HS-27A (cell line): ENCODE data around the gene VSIG10.

ENCODE experiments used
- DNase-seq: peaks from one replicate; pipeline ENCODE4 v3.0.0-alpha.2; 2012; ENCODE audit warnings: low read depth, missing footprints

Gene VSIG10

DNA sequence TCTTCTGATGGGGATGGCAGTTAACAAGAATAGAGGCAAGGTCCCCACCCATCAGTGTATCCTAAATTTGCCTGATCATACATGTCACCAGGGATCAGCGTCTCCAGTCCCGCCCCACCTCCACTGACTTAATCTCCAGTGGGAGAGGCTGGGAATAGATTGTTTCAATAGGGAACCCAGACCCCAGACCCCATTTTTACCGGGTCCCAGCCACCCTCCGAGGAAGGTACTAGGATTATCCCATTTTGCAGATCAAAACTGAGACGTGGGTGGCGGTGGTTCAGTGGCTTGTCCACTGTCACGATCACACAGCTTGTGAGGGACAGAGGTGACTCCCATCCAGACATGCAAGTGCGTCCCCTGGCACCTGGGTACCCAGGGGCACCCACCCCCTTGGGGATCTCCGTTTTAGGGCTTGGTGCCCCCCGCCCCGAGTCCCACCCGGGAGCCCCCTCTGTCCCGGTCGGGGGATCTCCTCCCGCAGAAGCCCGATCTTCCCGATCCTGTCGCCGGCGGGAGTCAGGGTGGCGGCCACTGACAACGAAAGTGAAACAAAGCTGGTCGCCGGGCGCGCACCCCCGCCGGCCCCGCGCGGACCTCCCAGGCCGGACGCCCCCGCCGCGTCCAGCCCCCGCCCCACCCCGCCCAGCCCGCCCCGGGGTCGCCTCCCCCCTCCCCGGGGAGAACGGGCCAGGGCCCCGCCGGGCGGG lies 43.4 kb downstream of the VSIG10 start:
- no peak for DNase-seq

DNA sequence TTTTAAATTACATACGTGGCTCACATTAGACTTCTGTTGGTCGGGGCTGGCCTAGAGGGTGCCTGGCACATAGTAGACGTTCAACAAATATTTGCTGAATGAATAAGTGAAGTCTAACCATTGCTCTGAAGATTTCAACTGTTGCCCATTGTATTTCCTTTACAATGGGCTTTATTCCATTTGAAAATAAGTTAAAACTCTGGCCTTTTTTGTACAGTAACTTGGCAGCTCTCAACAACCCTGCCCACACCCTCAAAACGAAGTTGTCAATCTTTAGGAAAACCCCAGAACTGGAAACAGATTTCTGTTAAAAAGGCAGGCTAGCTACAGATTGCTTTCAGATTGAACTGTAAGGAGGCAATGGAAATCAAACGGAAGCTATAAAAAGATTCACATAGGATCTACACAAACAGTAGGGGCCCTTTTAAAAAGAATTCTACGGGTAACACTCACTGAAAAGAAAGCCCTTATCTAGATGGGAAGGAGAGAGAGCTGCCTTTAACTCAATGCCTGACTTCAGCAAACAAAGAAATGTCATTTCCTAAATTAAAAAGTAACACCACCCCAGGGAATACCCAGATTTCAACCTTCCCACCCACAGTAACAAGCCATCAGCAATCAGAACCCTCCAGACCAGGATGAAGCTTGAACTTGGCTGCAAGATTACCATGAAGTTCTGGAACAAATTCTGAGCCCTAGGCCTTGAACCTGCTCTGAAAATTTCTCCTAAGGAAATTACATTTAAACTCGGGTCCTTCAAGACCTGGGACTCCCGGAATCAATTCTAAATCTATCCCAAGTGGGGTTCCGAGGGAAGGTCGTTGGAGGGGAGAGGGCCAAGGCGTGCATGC lies 44.2 kb downstream of the VSIG10 start:
- no peak for DNase-seq

DNA sequence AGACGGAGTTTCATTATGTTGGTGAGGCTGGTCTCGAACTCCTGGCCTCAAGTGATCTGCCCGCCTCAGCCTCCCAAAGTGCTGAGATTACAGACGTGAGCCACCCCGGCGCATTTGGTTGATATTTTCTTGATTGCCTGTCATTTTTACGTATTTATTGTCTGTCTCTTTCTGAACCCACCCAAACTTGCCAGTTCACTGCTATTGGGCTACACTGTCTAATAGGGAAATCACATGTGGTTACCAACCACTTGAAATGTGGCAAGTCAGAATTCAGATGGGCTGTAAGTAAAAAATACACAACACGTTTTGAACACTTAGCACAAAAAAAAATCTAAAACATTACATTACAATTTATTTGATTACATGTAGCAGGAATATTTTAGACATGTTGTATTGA lies 44.9 kb downstream of the VSIG10 start:
- DNase-seq = no peak

DNA sequence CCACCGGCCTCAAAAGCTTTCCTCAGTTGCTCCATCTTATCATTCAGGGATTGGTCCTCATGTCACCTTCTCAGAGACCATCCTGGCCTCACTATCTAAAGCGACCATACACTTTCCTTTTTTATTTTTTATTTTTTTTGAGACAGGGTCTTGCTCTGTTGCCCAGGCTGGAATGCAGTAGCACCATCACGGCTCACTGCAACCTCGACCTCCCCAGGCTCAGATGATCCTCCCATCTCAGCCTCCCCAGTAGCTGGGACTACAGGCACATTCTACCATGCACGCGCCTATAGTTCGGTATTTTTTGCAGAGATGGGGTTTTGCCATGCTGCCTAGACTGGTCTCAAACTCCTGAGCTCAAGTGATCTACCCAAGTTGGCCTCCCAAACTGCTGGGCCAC lies 45.6 kb downstream of the VSIG10 start:
- DNase-seq = no peak

DNA sequence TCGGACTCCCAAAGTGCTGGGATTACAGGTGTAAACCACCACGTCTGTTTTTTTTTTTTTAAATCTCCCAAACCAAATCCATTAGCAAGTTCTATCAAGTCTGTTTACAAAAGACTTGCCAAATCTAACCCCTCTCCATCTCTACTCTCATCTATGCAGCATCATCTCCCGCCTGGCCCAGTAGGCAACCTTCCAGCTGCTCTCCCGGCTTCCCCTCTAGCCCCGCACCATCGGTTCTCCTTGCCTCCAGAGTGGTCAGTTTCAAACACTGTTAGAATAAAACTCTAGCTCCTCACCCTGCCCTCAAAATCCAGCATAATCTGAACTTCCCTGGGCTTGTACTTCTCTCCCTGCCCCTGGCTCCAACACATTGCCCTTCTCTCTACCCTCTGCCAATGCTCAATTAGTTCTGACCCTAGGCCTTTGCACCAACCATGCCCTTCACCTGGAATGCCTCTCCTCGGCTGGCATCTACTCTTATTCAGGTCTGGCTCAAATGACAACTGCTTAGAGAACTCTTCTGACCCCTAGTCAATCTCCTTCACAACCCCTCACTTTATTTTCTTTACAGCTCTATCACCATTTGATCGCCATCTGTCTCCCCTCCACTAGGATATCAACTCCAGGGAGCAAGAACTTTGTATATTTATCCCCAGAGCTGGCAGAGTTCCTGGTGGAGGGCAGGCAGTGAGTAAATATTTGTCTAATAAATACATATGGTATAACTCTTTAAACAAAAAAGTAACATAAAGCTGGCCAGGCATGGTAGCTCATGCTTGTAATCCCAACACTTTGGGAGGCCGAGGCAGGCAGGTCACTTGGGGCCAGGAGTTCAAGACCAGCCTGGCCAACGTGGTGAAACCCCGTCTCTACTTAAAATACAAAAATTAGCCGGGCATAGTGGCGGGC lies 47.7 kb downstream of the VSIG10 start:
- no peak for DNase-seq

DNA sequence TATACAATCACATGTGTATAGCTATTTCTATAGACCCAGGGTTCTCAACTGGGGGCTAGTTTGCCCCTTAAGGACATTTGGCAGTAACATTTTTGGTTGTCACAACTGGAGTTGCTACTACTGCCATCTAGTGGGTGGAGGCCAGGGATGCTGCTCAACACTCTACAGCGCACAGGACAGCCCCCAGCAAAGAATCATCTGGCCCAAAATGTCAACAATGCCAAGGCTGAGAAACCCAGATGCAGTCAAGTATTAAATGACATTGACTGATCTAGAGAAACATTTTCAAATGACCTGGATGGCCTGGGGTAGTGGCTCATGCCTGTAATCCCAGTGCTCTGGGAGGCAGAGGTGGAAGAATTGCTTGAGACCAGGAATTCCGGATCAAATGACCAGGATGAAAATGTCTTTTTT lies 48.7 kb downstream of the VSIG10 start:
- DNase-seq = no peak

DNA sequence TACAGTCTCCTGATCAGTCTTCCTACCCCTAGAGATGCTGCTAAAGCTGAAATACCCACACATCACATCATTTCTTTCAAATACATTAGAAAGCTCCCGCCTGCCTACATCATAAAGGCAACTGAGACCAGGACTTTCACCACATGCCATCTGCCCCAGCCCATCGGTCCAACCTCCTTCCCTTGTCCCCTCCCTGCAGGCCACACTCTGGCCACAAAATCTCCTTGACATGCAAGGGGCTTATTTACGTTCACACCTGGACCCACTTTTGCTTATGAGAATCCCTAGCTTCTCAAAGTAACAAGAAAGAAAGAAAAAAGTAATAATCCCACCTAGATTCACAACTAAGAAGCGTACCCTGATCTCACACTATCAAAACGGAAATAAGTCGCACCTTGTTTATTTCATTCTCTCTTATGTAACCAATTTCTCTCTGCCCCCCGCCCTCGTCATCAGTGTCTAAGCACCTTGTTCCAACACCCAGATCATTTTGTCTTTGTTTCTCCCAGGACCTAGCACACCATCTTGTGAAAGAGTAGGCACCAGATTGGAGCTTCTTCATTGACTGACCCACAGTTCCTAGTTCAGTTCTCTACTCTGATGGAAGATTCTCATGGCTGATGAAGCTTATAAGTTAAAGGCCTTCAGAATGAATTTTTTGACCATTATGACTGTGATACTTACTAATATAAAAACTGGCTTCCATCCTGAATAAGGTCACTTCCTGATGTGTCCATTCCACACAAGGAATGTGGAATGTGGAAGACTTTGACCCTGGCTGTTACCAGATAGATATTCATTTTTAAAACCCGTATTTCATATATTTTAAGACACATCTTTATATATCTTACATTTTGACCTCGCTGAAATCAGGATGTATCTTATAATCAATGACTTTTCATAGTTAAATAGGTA lies 50.5 kb downstream of the VSIG10 start:
- DNase-seq = no peak

DNA sequence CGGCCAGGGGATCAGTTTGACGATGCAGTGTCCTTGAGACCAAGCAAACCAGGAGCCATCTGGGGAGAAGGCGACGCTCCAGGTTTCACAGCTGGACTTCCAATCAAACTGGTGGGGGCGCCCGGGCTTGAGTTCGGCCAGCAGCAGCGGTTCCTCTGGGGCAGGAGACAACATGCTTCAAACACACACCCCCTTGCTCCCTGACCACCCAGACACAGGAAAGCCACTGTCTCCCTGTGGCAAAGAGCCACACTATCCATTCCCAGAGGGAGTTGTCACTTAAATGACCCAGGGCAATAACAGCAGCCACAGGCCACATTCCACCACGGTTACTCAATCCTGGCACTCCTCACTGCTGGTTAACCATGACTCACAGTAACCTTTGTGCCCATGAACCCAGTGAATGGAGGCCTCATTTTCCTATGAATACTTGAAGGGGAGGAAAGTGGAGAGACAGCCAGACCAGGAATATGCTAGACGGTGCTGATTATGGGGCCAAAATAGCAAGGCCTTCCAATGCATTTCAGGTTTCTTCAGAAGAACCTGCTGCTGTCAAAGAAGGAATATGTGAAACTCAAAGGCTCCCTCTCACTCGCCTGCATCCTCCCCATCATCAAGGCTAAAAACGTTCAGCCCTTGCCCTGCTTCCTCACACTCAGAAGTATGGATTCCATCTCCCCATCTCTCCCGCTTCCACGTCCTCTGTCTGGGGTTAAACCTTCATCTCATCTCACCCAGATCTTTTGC lies 51.3 kb downstream of the VSIG10 start:
- DNase-seq = peak; percentile 94

DNA sequence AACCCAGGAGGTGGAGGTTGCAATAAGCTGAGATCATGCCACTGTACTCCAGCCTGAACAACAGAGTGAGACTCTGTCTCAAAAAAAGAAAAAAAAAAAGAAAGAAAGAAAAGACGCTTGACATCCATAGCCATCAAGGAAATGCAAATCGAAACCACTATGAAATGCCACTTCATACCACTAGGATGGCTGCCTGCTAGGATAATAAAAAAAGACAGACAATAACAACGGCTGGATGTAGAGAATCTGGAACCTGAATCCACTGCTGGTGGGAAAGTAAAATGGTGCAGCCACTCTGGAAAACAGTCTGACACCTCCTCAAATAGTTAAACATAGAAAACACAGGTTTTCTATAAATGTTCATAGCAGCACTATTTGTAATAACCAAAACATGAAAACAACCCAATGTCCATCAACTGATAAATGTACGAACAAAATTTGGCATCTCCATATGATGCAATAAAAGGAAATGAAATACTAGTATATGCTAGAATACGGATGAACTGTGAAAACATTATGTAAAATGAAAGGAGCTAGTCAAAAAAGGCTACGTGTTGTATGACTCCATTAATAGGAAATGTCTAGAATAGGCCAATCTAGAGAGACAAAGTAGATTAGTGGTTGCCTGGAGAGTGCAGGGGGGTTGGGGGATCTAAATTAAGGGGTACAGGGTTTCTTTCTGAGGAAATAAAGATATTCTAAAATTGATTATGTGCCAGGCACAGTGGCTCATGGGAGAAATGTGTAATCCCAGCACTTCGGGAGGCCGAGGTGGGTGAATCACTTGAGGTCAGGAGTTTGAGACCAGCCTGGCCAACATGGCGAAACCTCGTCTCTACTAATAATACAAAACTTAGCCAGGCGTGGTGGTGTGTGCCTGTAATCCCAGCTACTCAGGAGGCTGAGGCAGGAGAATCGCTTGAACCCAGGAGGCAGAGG lies 52.6 kb downstream of the VSIG10 start:
- no peak for DNase-seq

DNA sequence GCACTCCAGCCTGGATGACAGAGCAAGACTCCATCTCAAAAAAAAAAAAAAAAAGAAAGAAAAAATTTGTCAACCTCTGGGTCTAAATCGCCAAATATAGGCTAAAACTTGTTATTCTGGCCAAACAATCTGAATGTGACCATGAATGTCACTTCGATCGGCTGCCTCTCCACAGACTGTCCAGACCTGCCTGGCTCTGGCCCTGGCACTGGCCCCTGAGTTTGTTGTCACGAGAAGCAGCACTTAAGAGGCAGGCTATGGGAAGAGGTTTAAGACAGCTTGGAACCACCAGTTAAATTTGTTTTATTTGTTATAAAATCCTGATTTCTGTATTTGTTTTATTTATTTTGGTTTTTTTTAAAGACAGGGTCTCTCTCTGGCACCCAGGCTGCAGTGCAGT lies 57.4 kb downstream of the VSIG10 start:
- DNase-seq = no peak

DNA sequence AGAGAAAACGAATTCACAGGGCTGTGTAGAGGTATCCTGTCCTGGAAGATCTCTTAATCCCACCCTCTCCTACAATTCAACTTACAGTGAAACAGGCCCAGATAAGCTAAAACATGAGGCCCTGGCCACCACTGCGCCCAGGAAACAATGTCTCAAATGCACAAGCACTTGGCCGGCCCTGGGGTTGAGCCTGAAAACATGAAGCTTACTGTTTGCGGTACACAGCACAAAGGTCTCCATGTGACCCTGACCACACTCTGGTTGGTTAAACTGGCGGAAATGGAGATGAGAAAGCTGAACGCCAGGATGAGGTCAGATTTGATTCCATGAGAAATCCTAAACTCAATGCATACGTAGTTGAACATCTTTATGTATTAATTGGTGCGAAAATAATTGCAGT lies 59.2 kb downstream of the VSIG10 start:
- DNase-seq = no peak

DNA sequence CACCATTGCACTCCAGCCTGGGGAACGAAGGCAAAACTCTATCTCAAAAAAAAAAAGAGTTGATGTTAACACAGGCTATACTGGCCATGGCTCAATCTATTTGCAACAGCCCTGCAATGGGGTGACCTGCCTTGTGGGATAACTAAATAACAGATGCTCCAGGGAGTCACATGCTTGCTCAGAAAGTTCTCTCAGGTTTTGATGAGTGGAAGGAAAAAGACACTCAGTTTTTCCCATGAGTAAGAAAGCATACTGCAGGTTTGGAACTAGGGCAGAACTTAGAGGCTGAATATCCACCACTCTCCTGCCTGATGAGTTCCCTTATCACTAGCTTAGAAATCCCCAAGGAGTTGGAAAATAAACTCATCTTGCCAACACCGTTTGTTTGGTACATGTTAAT lies 59.7 kb downstream of the VSIG10 start:
- no peak for DNase-seq

DNA sequence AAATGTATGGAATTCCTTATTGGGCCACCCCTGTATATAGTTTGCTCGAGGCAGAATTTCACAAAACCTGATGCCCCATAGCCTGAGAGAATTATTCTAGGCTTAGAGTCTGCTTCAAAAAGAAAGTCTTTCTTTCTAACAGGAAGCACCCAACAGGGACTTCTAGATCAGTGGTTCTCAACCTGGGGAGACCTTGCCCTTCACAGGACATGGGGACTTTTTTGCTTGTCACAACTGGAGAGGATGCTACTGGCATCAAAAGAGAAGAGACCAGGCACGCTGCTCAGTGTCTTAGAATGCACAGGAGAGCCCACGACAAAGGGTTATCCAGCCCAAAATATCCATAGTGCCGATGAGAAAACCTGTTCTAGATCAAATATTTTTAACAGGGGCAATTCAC lies 61.7 kb downstream of the VSIG10 start:
- DNase-seq = no peak

DNA sequence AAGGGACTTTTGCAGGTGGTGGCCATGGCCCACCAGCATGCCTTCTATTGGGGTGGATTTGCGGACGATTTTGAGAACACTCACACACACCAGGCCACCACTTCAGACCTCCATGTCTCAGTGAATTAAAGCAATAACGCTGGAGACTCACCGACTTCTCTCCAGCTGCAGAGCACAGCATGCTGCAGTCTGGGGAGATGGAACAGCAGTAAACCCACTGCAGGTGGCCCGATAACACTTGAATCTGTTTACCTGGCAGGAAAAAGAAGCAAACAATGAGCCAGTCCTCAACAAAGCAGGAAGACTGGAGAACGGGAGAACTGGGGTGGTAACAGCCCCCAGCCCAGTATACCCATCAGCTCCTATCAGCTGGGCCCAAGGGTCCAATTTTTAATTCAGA lies 65.7 kb downstream of the VSIG10 start:
- DNase-seq = no peak

DNA sequence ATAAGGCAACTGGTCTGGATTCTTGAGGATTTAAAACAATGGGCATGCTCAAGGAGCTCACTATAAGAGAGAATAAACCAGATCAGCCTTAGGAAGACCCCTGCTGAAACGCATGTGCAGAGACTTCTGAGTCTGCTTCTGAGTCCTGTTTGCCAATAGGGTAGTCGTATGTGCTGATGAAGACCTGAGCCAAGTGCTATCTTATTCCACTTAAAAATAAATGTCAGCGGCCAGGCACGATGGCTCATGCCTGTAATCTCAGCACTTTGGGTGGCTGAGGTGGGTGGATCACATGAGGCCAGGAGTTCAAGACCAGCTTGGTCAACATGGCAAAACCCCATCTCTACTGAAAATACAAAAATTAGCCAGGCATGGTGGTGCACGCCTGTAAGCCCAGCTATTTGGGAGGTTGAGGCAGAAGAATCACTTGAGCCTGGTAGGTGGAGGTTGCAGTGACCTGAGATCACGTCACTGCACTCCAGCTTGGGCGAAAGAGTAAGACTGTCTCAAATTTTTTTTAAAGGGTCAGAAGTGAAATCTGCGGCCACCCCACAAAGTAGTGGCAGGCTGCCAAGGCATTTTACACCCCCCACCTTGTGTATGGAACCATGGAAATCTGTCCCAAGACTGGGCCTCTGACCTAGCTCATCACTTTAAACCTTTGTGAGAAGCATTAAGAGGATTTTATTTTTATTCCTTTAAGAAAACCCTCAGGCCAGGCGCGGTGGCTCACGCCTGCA lies 67.0 kb downstream of the VSIG10 start:
- DNase-seq = no peak

DNA sequence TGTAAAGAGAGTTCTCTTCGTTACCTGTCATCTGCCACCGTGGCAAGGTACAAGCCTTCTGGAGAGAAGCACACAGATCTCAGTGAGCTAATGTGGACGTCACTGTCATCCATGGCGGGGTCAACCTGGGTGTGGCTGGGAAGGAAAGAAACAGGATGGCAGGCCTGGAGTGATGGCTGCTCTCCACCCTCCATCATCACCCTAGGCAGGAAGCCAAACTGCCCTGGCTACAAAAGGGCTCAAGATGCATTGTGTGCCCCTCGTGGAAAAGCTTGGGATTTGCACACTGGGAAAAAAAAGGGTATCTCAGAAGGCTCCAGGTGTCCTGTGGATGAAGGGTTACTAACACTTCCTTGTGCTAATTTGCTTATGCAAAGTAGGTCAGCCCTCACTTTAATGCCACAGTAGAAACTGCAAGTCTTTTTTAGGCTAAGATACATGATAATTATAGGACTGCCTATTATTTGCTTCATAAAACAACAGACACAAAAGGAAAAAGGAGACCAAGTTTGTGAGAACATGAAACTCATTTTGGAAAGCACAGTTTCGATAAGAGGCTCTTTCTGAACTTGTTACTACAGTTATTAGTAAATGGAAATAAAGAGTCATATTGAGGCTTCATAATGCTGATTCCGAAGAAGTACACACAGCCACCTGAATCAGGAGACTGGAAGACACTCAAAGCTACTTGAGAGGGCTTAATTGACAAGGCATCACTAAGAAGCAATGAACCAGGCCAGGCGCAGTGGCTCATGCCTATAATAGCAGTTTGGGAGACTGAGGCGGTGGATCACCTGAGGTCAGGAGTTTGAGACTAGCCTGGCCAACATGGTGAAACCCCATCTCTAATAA lies 68.4 kb downstream of the VSIG10 start:
- no peak for DNase-seq

DNA sequence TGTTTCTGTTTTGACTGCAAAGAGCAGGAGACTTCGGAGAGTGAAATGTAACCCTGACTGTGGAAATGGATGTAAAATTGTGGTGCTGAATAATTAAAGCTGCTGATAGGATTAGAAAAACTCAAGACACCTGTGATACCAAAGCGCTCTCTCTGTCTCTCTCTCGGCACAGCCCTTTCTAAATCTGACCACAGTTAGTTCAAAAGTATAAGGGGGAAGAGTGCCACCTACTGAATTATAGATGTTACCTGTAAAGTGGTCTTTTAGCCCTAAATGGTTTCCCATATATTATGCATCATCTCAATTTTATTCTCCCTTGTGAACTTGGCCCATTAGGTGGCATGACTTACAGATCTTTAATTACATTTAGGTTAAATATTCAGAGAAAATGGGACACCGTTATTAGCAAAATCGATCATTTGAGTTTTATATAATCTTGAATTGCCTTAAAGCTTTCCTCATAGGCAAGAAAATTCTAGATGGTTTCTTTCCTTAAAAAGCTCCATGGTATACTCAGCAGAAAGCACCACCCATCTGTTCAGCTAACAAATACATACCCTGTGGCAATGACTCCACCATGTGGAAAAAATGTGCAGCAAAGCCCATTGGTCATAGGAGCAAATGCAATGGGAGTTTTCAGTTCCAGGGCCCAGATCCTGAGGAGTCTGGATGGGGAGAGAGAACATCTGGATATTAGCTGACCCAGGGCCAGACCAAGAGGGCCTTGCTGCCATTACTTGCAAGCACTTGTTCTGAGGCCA lies 69.2 kb downstream of the VSIG10 start:
- no peak for DNase-seq
